Ishikawa (cell line): ENCODE measurements around the gene AHNAK2.

Experiments
- CEBPB ChIP-seq: IDR thresholded peaks from 2 replicates; pipeline ENCODE4 v1.6.1; 2012
- CREB1 ChIP-seq: IDR thresholded peaks from 2 replicates; pipeline ENCODE4 v1.6.1; 2012; ENCODE audit warnings: low read depth
- EGR1 ChIP-seq: IDR thresholded peaks from 2 replicates; pipeline ENCODE4 v1.6.1; 2012
- EP300 ChIP-seq: IDR thresholded peaks from 2 replicates; pipeline ENCODE4 v1.6.1; 2012; ENCODE audit warnings: borderline replicate concordance
- FOXM1 ChIP-seq: IDR thresholded peaks from 2 replicates; pipeline ENCODE4 v1.6.1; 2012; ENCODE audit warnings: low read depth, borderline replicate concordance
- MAX ChIP-seq: IDR thresholded peaks from 2 replicates; pipeline ENCODE4 v1.6.1; 2012
- NFIC ChIP-seq: IDR thresholded peaks from 2 replicates; pipeline ENCODE4 v1.6.1; 2012
- RAD21 ChIP-seq: IDR thresholded peaks from 2 replicates; pipeline ENCODE4 v1.6.1; 2012; ENCODE audit warnings: low read depth
- TAF1 ChIP-seq: IDR thresholded peaks from 2 replicates; pipeline ENCODE4 v1.6.1; 2012; ENCODE audit warnings: low read depth, mild to moderate bottlenecking
- TCF12 ChIP-seq: IDR thresholded peaks from 2 replicates; pipeline ENCODE4 v1.6.1; 2012; ENCODE audit warnings: low read depth
- TEAD4 ChIP-seq: IDR thresholded peaks from 2 replicates; pipeline ENCODE4 v1.6.1; 2012
- USF1 ChIP-seq: IDR thresholded peaks from 2 replicates; pipeline ENCODE4 v1.6.1; 2012
- YY1 ChIP-seq: IDR thresholded peaks from 2 replicates; pipeline ENCODE4 v1.6.1; 2012; ENCODE audit warnings: low read depth
- ZBTB7A ChIP-seq: IDR thresholded peaks from 2 replicates; pipeline ENCODE4 v1.6.1; 2012; ENCODE audit warnings: low read depth
- TF ChIP-seq, protein P1 (sequence below): IDR thresholded peaks from 2 replicates; pipeline ENCODE4 v1.6.1; 2012; ENCODE audit warnings: low read depth, mild to moderate bottlenecking

AHNAK2 gene

GRCh38 chr14:104964546-104964945 is 13.6 kb downstream of the AHNAK2 start:
- TF ChIP-seq FOXM1 (no peak), CEBPB (no peak), EP300 (no peak), TAF1 (no peak), MAX (no peak), TEAD4 (no peak), YY1 (no peak), ZBTB7A (no peak), TCF12 (no peak), RAD21 (no peak), CREB1 (no peak), EGR1 (no peak), USF1 (no peak), NFIC (no peak)
- TF ChIP-seq, protein P1, sequence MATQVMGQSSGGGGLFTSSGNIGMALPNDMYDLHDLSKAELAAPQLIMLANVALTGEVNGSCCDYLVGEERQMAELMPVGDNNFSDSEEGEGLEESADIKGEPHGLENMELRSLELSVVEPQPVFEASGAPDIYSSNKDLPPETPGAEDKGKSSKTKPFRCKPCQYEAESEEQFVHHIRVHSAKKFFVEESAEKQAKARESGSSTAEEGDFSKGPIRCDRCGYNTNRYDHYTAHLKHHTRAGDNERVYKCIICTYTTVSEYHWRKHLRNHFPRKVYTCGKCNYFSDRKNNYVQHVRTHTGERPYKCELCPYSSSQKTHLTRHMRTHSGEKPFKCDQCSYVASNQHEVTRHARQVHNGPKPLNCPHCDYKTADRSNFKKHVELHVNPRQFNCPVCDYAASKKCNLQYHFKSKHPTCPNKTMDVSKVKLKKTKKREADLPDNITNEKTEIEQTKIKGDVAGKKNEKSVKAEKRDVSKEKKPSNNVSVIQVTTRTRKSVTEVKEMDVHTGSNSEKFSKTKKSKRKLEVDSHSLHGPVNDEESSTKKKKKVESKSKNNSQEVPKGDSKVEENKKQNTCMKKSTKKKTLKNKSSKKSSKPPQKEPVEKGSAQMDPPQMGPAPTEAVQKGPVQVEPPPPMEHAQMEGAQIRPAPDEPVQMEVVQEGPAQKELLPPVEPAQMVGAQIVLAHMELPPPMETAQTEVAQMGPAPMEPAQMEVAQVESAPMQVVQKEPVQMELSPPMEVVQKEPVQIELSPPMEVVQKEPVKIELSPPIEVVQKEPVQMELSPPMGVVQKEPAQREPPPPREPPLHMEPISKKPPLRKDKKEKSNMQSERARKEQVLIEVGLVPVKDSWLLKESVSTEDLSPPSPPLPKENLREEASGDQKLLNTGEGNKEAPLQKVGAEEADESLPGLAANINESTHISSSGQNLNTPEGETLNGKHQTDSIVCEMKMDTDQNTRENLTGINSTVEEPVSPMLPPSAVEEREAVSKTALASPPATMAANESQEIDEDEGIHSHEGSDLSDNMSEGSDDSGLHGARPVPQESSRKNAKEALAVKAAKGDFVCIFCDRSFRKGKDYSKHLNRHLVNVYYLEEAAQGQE: no peak

GRCh38 chr14:104957146-104958113 is 20.7 kb downstream of the AHNAK2 start:
- no peak for TF ChIP-seq TCF12
- TF ChIP-seq CEBPB: no peak
- TF ChIP-seq CREB1: no peak
- no peak for TF ChIP-seq ZBTB7A
- TF ChIP-seq USF1: no peak
- no peak for TF ChIP-seq TEAD4
- no peak for TF ChIP-seq YY1
- no peak for TF ChIP-seq MAX
- no peak for TF ChIP-seq EGR1

DNA sequence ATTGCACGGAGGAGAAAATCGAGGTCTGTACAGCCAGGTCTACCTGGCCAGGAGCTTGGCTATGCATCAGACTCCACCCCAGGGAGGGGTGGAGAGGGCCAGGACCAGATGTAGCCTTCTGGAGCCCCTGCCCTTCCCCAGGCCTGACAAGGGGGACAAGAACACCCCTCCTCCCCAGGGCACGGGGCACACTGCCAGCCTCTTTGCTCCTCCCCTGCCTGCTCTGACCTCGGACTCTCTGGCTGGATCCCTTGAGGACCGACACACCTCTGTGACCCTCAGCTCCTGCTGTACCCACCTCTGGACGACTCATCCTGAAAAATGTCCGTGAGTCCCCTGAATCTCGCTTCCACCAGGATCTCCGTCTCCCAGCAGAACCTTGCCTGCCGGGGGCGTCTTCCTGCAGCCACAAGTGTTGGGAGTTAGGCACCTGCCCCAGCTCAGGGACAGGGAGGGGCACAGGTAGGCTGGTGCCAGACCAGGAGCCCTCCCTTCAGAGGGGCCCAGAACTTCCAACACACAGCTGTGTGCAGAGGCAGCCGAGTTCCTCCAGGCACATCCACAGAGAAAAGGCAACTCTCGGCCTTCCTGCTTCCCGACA is 21.8 kb downstream of the AHNAK2 start:
- no peak for TF ChIP-seq USF1
- TF ChIP-seq RAD21: no peak
- TF ChIP-seq FOXM1: no peak
- TF ChIP-seq ZBTB7A: no peak
- TF ChIP-seq CREB1: no peak
- no peak for TF ChIP-seq TAF1
- no peak for TF ChIP-seq NFIC
- TF ChIP-seq, protein P1: no peak

DNA sequence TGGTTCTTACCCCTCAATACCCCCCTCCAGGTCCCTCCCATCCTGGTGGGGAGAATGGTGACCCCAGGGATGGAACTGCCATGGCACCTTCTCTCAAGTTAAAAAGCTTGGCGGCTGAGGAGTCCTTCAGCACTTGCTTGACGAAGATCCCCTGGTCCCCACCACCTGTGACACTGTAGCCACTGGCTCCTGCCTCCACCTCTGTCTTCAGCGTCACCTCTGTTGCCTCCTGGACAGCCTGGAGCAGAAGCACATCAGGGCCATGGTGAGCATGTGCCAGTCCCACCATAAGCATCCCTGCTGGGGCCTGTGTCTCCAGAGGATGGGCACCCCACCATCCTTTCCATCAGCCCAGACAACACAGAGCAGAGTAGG is 22.8 kb downstream of the AHNAK2 start:
- TF ChIP-seq USF1: no peak
- no peak for TF ChIP-seq YY1
- no peak for TF ChIP-seq CEBPB
- TF ChIP-seq FOXM1: no peak
- no peak for TF ChIP-seq EGR1
- TF ChIP-seq ZBTB7A: no peak
- no peak for TF ChIP-seq TCF12
- no peak for TF ChIP-seq EP300
- TF ChIP-seq TAF1: no peak
- no peak for TF ChIP-seq MAX
- no peak for TF ChIP-seq NFIC
- no peak for TF ChIP-seq CREB1
- TF ChIP-seq, protein P1: no peak
- no peak for TF ChIP-seq RAD21
